HepG2 (cell line): ENCODE measurements around the gene MUC13. TPM values are rescaled to one million over a fixed set of nuclear protein-coding genes. Genes with fewer than 3 reads are reported as not detected.

ENCODE experiments used
- ATAC-seq: fragments of 200-7000 bp; cut with Tn5 transposase; 3 replicates; pipeline ENCODE4 v1.9.1; 2020; ENCODE audit warnings: mild to moderate bottlenecking, moderate library complexity
- BruUV-seq: library from RNA; stranded (reverse); fragments of 400-500 nt; replicated peaks from 2 replicates; lab custom pipeline; 2021; lab: Mats Ljungman, UMichigan
- CTCF ChIA-PET: fragments of 300-600 bp; formaldehyde crosslinking; extraction: SDS; loops from one replicate; lab custom pipeline; 2021; ENCODE audit warnings: low total read pairs, inconsistent platforms, low intra/inter-chr PET ratio; lab: Yijun Ruan, JAX
- POLR2A ChIA-PET: fragments of 350-600 bp; sonication (Branson Sonifier 250); formaldehyde crosslinking; loops from one replicate; lab custom pipeline; 2020; ENCODE audit warnings: antibody characterized with exemption, inconsistent platforms; lab: Yijun Ruan, JAX
- DNase-seq: peaks from one replicate; pipeline ENCODE4 v3.0.0-alpha.2; 2015; ENCODE audit warnings: low spot score
- FAIRE-seq: peaks from 3 replicates; lab custom pipeline; 2011; peaks lifted over from hg19 to GRCh38; lab: Jason Lieb, UNC
- H2AFZ ChIP-seq: one replicate; pipeline ENCODE4 v1.6.1; 2011; ENCODE audit warnings: low read length, inconsistent platforms
- H3K27ac ChIP-seq: fragments of 300-600 bp; 3 replicates; pipeline ENCODE4 v1.8.0; 2011; ENCODE audit warnings: mixed run types, mild to moderate bottlenecking, mixed read lengths, low read length, inconsistent platforms; ENCODE audit not compliant: insufficient read depth; ENCODE audit errors: extremely low read length
- H3K27me3 ChIP-seq, 2 experiments: fragments of 200-600 bp in 1 of 2; 2 replicates in 1 of 2; 3 replicates in 1 of 2; pipeline versions ENCODE4 v1.6.0 to v1.8.0; 2011; ENCODE audit warnings: low read length in 2 of 2, mild to moderate bottlenecking in 2 of 2, moderate library complexity in 2 of 2, inconsistent platforms in 1 of 2; ENCODE audit not compliant: insufficient read depth in 2 of 2, control insufficient read depth in 1 of 2
- H3K36me3 ChIP-seq, 2 experiments: fragments of 200-600 bp in 1 of 2; replicated peaks in 1 of 2; 2 replicates in 1 of 2; 3 replicates in 1 of 2; pipeline versions ENCODE4 v1.5.1 to v1.8.0; 2011; ENCODE audit warnings: low read length in 2 of 2, inconsistent platforms in 1 of 2; ENCODE audit not compliant: insufficient read depth in 2 of 2, control insufficient read depth in 1 of 2
- H3K4me1 ChIP-seq: 2 replicates; pipeline ENCODE4 v1.5.1; 2012; ENCODE audit warnings: low read length, inconsistent platforms; ENCODE audit not compliant: insufficient read depth
- H3K4me2 ChIP-seq: 2 replicates; pipeline ENCODE4 v1.6.0; 2011; ENCODE audit warnings: low read depth, low read length, inconsistent platforms
- H3K4me3 ChIP-seq, 3 experiments: fragments of 200-600 bp in 1 of 3; sonication (generic), shearing (Covaris generic) in 1 of 3; replicated peaks in 1 of 3; 2 replicates each; pipeline ENCODE4 v1.5.1; 2011 to 2016; ENCODE audit warnings: low read length in 3 of 3, inconsistent platforms in 2 of 3, low read depth in 2 of 3, mild to moderate bottlenecking in 2 of 3, control low read depth in 1 of 3, mixed read lengths in 1 of 3; ENCODE audit not compliant: insufficient read depth in 1 of 3
- H3K79me2 ChIP-seq: one replicate; pipeline ENCODE4 v1.6.1; 2011; ENCODE audit warnings: low read length, inconsistent platforms; ENCODE audit not compliant: insufficient read depth
- H3K9ac ChIP-seq: 2 replicates; pipeline ENCODE4 v1.6.0; 2011; ENCODE audit warnings: mild to moderate bottlenecking, low read depth, low read length, inconsistent platforms; ENCODE audit not compliant: insufficient read depth
- H3K9me3 ChIP-seq: 2 replicates; pipeline ENCODE4 v1.5.1; 2012; ENCODE audit warnings: mild to moderate bottlenecking, low read length
- H4K20me1 ChIP-seq: 2 replicates; pipeline ENCODE4 v1.6.0; 2011; ENCODE audit warnings: inconsistent platforms, mild to moderate bottlenecking, low read length, moderate library complexity; ENCODE audit not compliant: insufficient read depth
- ARNTL ChIP-seq: sonication (generic); formaldehyde crosslinking; IDR thresholded peaks from 2 replicates; pipeline ENCODE4 v1.4.0; 2020; ENCODE audit warnings: mild to moderate bottlenecking, missing genetic modification reagents
- CAMTA2 ChIP-seq: sonication (generic); formaldehyde crosslinking; IDR thresholded peaks from 2 replicates; pipeline ENCODE4 v1.4.0; 2020; ENCODE audit warnings: mild to moderate bottlenecking, missing genetic modification reagents, borderline replicate concordance
- CENPX ChIP-seq: sonication (generic); formaldehyde crosslinking; IDR thresholded peaks from 2 replicates; pipeline ENCODE4 v1.9.0; 2021; ENCODE audit warnings: mild to moderate bottlenecking, missing genetic modification reagents, moderate library complexity
- FIP1L1 ChIP-seq: fragments of 200-400 bp; formaldehyde crosslinking; IDR thresholded peaks from 2 replicates; pipeline ENCODE4 v1.6.1; 2018; ENCODE audit warnings: low read depth, mild to moderate bottlenecking, low read length, moderate library complexity, borderline replicate concordance; ENCODE audit not compliant: insufficient read depth
- GATAD1 ChIP-seq: IDR thresholded peaks from 2 replicates; pipeline ENCODE4 v1.6.1; 2016; ENCODE audit warnings: missing genetic modification reagents, missing compliant biosample characterization
- HOXA5 ChIP-seq: sonication (generic); formaldehyde crosslinking; IDR thresholded peaks from 2 replicates; pipeline ENCODE4 v1.4.0; 2020; ENCODE audit warnings: missing genetic modification reagents
- NAIF1 ChIP-seq: sonication (generic); formaldehyde crosslinking; IDR thresholded peaks from 2 replicates; pipeline ENCODE4 v1.5.0; 2020; ENCODE audit warnings: mild to moderate bottlenecking, missing genetic modification reagents, borderline replicate concordance
- POLR2G ChIP-seq: fragments of 200-400 bp; formaldehyde crosslinking; IDR thresholded peaks from 2 replicates; pipeline ENCODE4 v1.6.1; 2018; ENCODE audit warnings: mild to moderate bottlenecking, low read depth, low read length, moderate library complexity
- PPARG ChIP-seq: conservative IDR thresholded peaks from 2 replicates; pipeline ENCODE4 v1.6.1; 2016; ENCODE audit warnings: missing biosample characterization, missing genetic modification reagents
- SNAI1 ChIP-seq: sonication (generic); formaldehyde crosslinking; IDR thresholded peaks from 2 replicates; pipeline ENCODE4 v1.5.0; 2020; ENCODE audit warnings: mild to moderate bottlenecking, missing genetic modification reagents, borderline replicate concordance
- SP2 ChIP-seq: sonication (generic); formaldehyde crosslinking; IDR thresholded peaks from 2 replicates; pipeline ENCODE4 v1.5.1; 2020; ENCODE audit warnings: mild to moderate bottlenecking, missing genetic modification reagents
- ZNF317 ChIP-seq: sonication (generic); formaldehyde crosslinking; IDR thresholded peaks from 2 replicates; pipeline ENCODE4 v1.5.0; 2020; ENCODE audit warnings: mild to moderate bottlenecking, missing genetic modification reagents
- ZNF350 ChIP-seq: sonication (generic); formaldehyde crosslinking; IDR thresholded peaks from 2 replicates; pipeline ENCODE4 v1.4.0; 2020; ENCODE audit warnings: mild to moderate bottlenecking, low read depth, missing genetic modification reagents, borderline replicate concordance
- ZNF550 ChIP-seq: sonication (generic); formaldehyde crosslinking; IDR thresholded peaks from 2 replicates; pipeline ENCODE4 v1.4.0; 2020; ENCODE audit warnings: mild to moderate bottlenecking, missing genetic modification reagents, borderline replicate concordance
- ZNF709 ChIP-seq: sonication (generic); formaldehyde crosslinking; IDR thresholded peaks from 2 replicates; pipeline ENCODE4 v1.5.0; 2020; ENCODE audit warnings: mild to moderate bottlenecking, missing genetic modification reagents
- ZNF780A ChIP-seq: sonication (generic); formaldehyde crosslinking; IDR thresholded peaks from 2 replicates; pipeline ENCODE4 v1.8.0; 2022; ENCODE audit warnings: mild to moderate bottlenecking, missing genetic modification reagents, moderate library complexity
- in situ Hi-C: cut with HindIII; loops from 2 replicates; pipeline ENCODE4 v1.10.0; 2017; ENCODE audit warnings: low pct_unique_long_range_greater_than_20kb; ENCODE audit not compliant: extremely low pct_ligation_motif_present
- intact Hi-C: fragments of 100-400 bp; cut with micrococcal nuclease; formaldehyde crosslinking; loops from one replicate; pipeline ENCODE4 v1.10.0; 2022; ENCODE audit not compliant: unreplicated experiment
- polyA plus RNA-seq, 8 experiments: library from polyadenylated mRNA; depleted of rRNA in 3 of 8; stranded (reverse) in 7 of 8; unstranded in 1 of 8; fragments of >200 nt; fragmentation: Illumina TruSeq in 4 of 8; extraction: Trizol in 4 of 8; gene quantifications; 2 replicates each; pipeline versions ENCODE4 v1.2.1 to v1.2.3, GENCODE V29; 2011 to 2016; ENCODE audit warnings: low read depth in 4 of 8, missing spikeins in 1 of 8, mixed read lengths in 1 of 8; ENCODE audit not compliant: insufficient read depth in 1 of 8
- total RNA-seq, 5 experiments: library from RNA; depleted of rRNA; stranded (reverse); fragments of >200 nt; fragmentation: Illumina TruSeq; extraction: Trizol; gene quantifications; 2 replicates each; pipeline ENCODE4 v1.2.3, GENCODE V29; 2016; ENCODE audit warnings: low read depth in 1 of 5
- TF ChIP-seq, protein P1 (sequence below): sonication (generic); formaldehyde crosslinking; IDR thresholded peaks from 2 replicates; pipeline ENCODE4 v1.8.0; 2022; ENCODE audit warnings: mild to moderate bottlenecking, missing genetic modification reagents, moderate library complexity
- TF ChIP-seq, protein P2 (sequence below): sonication (generic); formaldehyde crosslinking; IDR thresholded peaks from 2 replicates; pipeline ENCODE4 v1.4.0; 2020; ENCODE audit warnings: missing genetic modification reagents
- TF ChIP-seq, protein P3 (sequence below): IDR thresholded peaks from 2 replicates; pipeline ENCODE4 v1.6.1; 2016
- TF ChIP-seq, protein P4 (sequence below): sonication (generic); formaldehyde crosslinking; IDR thresholded peaks from 2 replicates; pipeline ENCODE4 v1.5.0; 2020; ENCODE audit warnings: mild to moderate bottlenecking, missing genetic modification reagents
- TF ChIP-seq, protein P5 (sequence below): sonication (generic); formaldehyde crosslinking; IDR thresholded peaks from 2 replicates; pipeline ENCODE4 v1.4.0; 2020; ENCODE audit warnings: missing genetic modification reagents

MUC13 gene
- total and polyA plus RNA-seq, 2 of the 13 experiments (the other 11 are each of a cell fraction or from before 2014, with no cell fraction given) = 0.04 to 1.2 TPM

DNA sequence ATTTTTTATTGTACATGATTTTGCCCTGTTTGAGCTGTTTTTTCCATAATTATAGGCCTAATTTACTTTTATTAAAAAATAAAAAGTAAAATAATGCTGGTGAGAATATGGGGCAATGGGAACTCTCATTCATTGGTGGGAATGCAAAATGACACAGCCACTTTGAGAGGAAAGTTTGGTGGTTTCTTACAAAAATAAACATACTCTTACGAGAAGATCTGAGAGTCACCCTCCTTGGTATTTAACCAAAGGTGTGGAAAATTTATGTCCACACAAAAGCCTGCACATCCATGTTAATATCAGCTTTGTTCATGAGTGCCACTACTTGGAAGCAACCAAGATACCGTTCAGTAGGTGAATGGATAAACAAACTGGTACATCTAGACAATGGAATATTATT is 9.8 kb downstream of the MUC13 start (continued):
- no peak for TF ChIP-seq ZNF350 (CRISPR knock-in tag)
- no peak for TF ChIP-seq FIP1L1
- TF ChIP-seq, protein P1, sequence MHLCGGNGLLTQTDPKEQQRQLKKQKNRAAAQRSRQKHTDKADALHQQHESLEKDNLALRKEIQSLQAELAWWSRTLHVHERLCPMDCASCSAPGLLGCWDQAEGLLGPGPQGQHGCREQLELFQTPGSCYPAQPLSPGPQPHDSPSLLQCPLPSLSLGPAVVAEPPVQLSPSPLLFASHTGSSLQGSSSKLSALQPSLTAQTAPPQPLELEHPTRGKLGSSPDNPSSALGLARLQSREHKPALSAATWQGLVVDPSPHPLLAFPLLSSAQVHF (CRISPR knock-in tag) = no peak
- no peak for TF ChIP-seq ARNTL
- TF ChIP-seq, protein P2, sequence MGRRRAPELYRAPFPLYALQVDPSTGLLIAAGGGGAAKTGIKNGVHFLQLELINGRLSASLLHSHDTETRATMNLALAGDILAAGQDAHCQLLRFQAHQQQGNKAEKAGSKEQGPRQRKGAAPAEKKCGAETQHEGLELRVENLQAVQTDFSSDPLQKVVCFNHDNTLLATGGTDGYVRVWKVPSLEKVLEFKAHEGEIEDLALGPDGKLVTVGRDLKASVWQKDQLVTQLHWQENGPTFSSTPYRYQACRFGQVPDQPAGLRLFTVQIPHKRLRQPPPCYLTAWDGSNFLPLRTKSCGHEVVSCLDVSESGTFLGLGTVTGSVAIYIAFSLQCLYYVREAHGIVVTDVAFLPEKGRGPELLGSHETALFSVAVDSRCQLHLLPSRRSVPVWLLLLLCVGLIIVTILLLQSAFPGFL (CRISPR knock-in tag) = no peak
- TF ChIP-seq SP2 (CRISPR knock-in tag) = no peak
- TF ChIP-seq, protein P3, sequence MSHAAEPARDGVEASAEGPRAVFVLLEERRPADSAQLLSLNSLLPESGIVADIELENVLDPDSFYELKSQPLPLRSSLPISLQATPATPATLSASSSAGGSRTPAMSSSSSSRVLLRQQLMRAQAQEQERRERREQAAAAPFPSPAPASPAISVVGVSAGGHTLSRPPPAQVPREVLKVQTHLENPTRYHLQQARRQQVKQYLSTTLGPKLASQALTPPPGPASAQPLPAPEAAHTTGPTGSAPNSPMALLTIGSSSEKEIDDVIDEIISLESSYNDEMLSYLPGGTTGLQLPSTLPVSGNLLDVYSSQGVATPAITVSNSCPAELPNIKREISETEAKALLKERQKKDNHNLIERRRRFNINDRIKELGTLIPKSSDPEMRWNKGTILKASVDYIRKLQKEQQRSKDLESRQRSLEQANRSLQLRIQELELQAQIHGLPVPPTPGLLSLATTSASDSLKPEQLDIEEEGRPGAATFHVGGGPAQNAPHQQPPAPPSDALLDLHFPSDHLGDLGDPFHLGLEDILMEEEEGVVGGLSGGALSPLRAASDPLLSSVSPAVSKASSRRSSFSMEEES (CRISPR knock-in tag) = no peak
- no peak for TF ChIP-seq NAIF1 (CRISPR knock-in tag)
- no peak for TF ChIP-seq SNAI1 (CRISPR knock-in tag)

DNA sequence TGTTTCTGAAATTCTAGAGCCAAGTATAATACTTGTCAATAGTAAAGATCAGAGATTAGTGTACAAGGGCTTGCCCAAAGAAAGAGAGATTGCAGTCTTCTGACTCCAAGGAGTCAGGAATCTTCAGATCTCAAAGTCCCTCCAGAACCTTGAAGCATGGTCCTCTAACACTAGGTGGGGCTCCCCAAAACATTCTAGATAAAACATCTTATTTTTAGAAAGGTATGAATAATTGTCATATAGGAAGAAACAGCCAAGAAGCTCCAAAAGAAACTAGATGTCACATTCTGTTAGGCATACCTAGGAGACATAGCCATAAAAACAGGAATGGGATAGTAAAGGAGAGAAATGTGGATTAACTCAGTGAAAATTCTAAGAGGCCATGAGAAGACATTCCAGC is 10.7 kb downstream of the MUC13 start:
- FAIRE-seq (no peak), DNase-seq (no peak), ATAC-seq (no peak)
- intact Hi-C loops = loop anchor here (10.0 kb wide), 1 partner anchor 661 kb away; no protein-coding TSS in a partner anchor
- in situ Hi-C loops = no loop called here
- no peaks in the 10 kb centered on the region for H3K36me3 ChIP-seq
- no peak overlapping the region for H3K9ac ChIP-seq
- peaks cover 38% of the 10 kb centered on the region for H3K4me1 ChIP-seq
- ChIA-PET CTCF (no interaction called here), POLR2A (no interaction called here)
- H3K9me3 ChIP-seq = no peaks in the 10 kb centered on the region
- H3K79me2 ChIP-seq = no peaks in the 10 kb centered on the region
- no peak overlapping the region for H3K27ac ChIP-seq
- no peak overlapping the region for H3K4me3 ChIP-seq
- H3K27me3 ChIP-seq = no peaks in the 10 kb centered on the region; a peak in 1 of 5 replicates
- no TSS peak for BruUV-seq
- no peak overlapping the region for H3K4me2 ChIP-seq
- no peak overlapping the region for H2AFZ ChIP-seq
- H4K20me1 ChIP-seq = no peaks in the 10 kb centered on the region
- no peak for TF ChIP-seq ZNF709
- no peak for TF ChIP-seq GATAD1 (CRISPR knock-in tag)
- TF ChIP-seq, protein P4, sequence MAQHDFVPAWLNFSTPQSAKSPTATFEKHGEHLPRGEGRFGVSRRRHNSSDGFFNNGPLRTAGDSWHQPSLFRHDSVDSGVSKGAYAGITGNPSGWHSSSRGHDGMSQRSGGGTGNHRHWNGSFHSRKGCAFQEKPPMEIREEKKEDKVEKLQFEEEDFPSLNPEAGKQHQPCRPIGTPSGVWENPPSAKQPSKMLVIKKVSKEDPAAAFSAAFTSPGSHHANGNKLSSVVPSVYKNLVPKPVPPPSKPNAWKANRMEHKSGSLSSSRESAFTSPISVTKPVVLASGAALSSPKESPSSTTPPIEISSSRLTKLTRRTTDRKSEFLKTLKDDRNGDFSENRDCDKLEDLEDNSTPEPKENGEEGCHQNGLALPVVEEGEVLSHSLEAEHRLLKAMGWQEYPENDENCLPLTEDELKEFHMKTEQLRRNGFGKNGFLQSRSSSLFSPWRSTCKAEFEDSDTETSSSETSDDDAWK (CRISPR knock-in tag) = no peak
- no peak for TF ChIP-seq PPARG (CRISPR knock-in tag)
- no peak for TF ChIP-seq ZNF317 (CRISPR knock-in tag)
- no peak for TF ChIP-seq ZNF550 (CRISPR knock-in tag)
- no peak for TF ChIP-seq ZNF780A (CRISPR knock-in tag)
- TF ChIP-seq CENPX = no peak
- TF ChIP-seq, protein P5, sequence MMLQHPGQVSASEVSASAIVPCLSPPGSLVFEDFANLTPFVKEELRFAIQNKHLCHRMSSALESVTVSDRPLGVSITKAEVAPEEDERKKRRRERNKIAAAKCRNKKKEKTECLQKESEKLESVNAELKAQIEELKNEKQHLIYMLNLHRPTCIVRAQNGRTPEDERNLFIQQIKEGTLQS (CRISPR knock-in tag) = no peak
- no peak for TF ChIP-seq POLR2G
- TF ChIP-seq HOXA5 (CRISPR knock-in tag) = no peak
- no peak for TF ChIP-seq CAMTA2 (CRISPR knock-in tag)
